Rectal smooth muscle tissue (tissue), 1 donor: ENCODE measurements around the gene SLIT1.

Experiments used
- H3K27ac ChIP-seq: one replicate; pipeline ENCODE4 v1.7.0; 2013; ENCODE audit warnings: low read depth, low read length, inconsistent platforms
- H3K27me3 ChIP-seq: one replicate; pipeline ENCODE4 v1.7.0; 2013; ENCODE audit warnings: low read length; ENCODE audit not compliant: control insufficient read depth, insufficient read depth
- H3K36me3 ChIP-seq: one replicate; pipeline ENCODE4 v1.7.0; 2013; ENCODE audit warnings: low read length; ENCODE audit not compliant: control insufficient read depth, insufficient read depth
- H3K4me1 ChIP-seq: one replicate; pipeline ENCODE4 v1.7.0; 2013; ENCODE audit warnings: low read length; ENCODE audit not compliant: control insufficient read depth, insufficient read depth
- H3K4me3 ChIP-seq: one replicate; pipeline ENCODE4 v1.7.0; 2013; ENCODE audit warnings: low read length
- H3K9ac ChIP-seq: one replicate; pipeline ENCODE4 v1.7.0; 2013; ENCODE audit warnings: low read length

Gene SLIT1

GRCh38 chr10:97142834-97143233 lies 42.9 kb downstream of the SLIT1 start:
- no peaks in the 10 kb centered on the region for H3K27me3 ChIP-seq
- no peaks in the 10 kb centered on the region for H3K36me3 ChIP-seq
- no peak overlapping the region for H3K4me3 ChIP-seq
- no peak overlapping the region for H3K27ac ChIP-seq
- H3K9ac ChIP-seq = no peak overlapping the region
- H3K4me1 ChIP-seq = no peaks in the 10 kb centered on the region

DNA sequence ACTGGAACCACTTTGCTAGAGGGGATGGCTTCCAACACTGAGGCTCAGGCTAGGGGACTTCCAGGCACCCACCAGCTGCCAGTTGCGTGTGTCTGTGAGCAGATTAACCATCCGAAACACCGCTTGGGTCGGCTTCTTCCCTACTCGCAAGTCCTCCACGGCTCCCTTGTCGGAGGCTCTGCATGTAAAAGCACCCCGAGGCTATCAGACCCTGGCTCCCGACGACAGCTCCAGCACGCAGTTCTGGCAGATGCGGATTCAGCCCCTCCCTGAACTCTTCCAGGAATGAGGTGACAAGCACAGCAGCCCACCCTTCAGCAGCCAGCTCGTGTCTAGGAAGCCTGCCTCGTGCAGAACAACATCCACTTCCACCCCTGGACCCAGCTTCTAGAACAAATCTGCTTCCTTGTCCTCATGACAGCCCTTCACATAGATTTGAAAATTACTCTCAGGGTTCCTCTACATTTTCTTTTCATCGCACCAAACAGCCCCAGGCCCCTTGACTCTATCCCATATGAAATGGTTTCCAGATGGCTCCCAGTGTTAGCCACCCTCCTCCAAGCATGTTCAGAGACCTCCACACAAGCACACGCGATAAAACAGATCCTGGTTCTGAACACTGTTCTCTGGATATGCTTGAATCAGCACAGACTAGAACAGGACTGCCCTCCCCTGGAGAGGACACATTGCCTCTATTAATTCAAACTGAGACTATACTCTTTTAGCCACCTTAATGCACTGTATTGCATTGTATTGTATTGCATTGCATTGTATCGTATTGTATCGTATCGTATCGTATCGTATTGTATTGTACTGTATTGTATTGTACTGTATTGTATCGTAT lies 44.6 kb downstream of the SLIT1 start:
- H3K4me3 ChIP-seq = no peak overlapping the region
- no peak overlapping the region for H3K27ac ChIP-seq
- H3K27me3 ChIP-seq = no peaks in the 10 kb centered on the region
- H3K9ac ChIP-seq = no peak overlapping the region
- no peaks in the 10 kb centered on the region for H3K4me1 ChIP-seq
- H3K36me3 ChIP-seq = no peaks in the 10 kb centered on the region

DNA sequence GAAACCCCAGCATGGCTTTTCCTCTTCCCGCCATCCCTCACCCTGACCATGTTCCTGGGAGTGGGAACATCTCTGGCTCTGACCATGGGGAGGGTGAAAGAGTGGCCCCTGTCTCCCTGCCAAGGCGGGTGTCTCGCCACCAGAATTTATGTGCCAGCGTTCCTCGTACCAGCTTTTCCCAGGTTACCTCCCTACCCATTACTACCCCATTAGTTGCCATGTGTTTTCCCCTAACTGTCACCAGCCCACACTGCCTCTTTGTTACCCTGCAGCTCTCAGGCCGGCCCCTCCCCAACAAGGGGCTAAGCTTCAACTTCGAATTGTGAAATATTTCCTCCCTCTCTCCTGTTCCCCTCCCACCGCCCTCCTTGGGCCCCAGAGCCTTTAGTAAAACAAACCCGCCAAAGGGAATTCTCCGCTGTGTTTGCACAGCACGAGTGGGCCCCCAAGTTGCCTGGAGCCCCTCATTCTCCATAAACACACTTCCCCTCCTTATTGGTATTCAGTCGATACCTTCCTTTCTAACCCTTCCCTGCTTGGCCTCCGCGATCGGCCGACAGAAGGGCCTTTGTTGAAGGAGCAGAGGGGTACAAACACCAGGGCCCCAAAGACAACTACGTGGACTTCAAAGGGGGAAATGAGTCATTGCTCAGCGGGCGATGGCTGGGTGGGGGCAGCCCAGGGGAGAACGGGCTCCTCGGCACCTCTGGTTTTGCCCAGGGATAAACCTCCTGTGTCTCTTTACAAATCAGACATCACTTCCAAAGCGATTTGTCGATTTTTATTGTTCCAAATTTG lies 45.5 kb downstream of the SLIT1 start:
- no peak overlapping the region for H3K27ac ChIP-seq
- H3K9ac ChIP-seq = no peak overlapping the region
- no peaks in the 10 kb centered on the region for H3K36me3 ChIP-seq
- no peak overlapping the region for H3K4me3 ChIP-seq
- no peaks in the 10 kb centered on the region for H3K27me3 ChIP-seq
- H3K4me1 ChIP-seq = no peaks in the 10 kb centered on the region

DNA sequence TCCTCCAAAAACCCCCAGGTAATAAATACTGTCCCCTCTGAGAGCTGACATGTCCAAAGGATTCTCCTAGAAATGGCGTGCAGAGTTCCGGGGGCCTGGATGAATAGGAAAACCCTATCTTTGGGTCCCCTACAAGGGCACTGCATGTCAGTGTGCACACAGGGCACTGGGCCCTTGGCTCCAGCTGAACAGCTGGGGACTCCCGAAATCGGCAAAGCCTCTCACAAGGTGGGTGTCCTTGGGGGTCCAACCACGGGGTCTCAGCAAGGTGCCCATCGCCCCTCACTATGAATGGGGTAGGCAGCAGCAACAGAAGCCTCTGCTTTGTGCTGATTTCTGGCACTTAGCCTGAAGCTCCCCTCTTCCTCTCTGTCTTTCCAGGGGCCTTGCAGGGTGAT lies 46.1 kb downstream of the SLIT1 start:
- no peaks in the 10 kb centered on the region for H3K4me1 ChIP-seq
- no peak overlapping the region for H3K9ac ChIP-seq
- H3K36me3 ChIP-seq = no peaks in the 10 kb centered on the region
- H3K27ac ChIP-seq = no peak overlapping the region
- no peak overlapping the region for H3K4me3 ChIP-seq
- no peaks in the 10 kb centered on the region for H3K27me3 ChIP-seq

DNA sequence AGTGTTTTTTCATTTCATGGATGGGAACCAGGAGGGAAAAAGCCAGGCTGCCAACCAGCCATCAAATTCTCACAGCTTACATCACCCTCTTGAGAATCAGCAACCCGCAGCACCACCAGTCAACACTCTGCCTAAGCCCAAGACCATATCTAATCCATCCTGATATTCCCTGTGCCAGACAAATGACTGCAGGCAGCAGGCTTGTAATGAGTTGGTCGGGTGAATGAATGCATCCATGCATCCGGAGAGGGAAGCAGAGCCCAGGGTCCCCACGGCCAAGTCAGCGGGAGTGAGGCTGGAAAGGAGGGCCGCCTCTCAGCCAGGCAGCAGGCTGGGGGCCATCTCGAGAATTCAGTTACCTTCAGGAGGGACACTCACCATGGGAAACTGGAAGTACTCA lies 46.9 kb downstream of the SLIT1 start:
- H3K27ac ChIP-seq = no peak overlapping the region
- no peak overlapping the region for H3K9ac ChIP-seq
- no peaks in the 10 kb centered on the region for H3K36me3 ChIP-seq

DNA sequence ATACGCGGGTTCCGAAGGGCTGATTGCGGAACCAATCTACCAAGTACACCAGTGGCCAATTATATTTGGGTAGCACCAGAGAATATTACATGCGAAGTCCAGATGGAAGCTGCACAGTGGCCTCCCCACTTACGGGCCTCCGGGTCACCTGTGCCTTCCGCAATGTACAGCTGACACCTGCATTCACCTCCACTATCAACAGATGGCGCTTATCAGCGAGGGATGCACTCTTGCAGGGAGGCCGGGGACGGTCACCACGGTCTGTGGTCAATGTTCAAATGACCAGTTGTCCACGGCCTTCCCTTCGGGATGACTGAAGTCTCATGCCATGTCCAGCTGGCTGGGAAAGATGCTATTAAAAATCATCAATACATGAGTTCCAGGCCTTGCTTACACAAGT lies 47.6 kb downstream of the SLIT1 start:
- H3K36me3 ChIP-seq = no peaks in the 10 kb centered on the region
- no peak overlapping the region for H3K4me3 ChIP-seq
- H3K9ac ChIP-seq = no peak overlapping the region
- H3K27ac ChIP-seq = no peak overlapping the region
- no peaks in the 10 kb centered on the region for H3K27me3 ChIP-seq
- H3K4me1 ChIP-seq = no peaks in the 10 kb centered on the region

More for the DNA sequence above, 46.9 kb downstream of the SLIT1 start:
- H3K27me3 ChIP-seq = no peaks in the 10 kb centered on the region
- H3K4me3 ChIP-seq = no peak overlapping the region
- no peaks in the 10 kb centered on the region for H3K4me1 ChIP-seq

- H3K9ac ChIP-seq = no peak overlapping the region
- H3K27ac ChIP-seq = no peak overlapping the region
- no peaks in the 10 kb centered on the region for H3K36me3 ChIP-seq
- H3K4me1 ChIP-seq = no peaks in the 10 kb centered on the region
- H3K27me3 ChIP-seq = no peaks in the 10 kb centered on the region
- no peak overlapping the region for H3K4me3 ChIP-seq
Observed at GRCh38 chr10:97136756-97137155, 49.0 kb downstream of the SLIT1 start.

DNA sequence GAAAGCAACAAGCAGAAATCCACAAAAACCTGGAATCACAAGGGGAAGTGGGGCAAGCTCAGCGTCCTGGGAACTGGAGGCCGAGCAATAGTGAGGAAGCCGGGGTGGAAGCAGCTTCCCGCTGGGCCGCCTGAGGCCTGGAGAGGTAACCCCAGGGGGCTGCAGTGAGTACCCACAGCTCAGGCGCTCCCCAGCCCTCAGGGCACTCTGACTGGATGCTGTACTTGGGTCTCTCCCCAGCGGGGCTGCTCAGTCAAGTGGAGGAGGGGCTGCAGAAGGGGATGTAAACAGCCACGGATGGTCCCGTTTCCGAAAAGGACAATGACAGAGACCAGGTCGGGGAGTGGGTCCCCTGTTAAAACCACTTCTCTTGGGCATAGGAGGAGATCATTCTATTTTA lies 50.3 kb downstream of the SLIT1 start:
- Histone ChIP-seq H3K9ac (no peak overlapping the region), H3K27ac (no peak overlapping the region), H3K27me3 (no peaks in the 10 kb centered on the region), H3K4me1 (no peaks in the 10 kb centered on the region), H3K4me3 (no peak overlapping the region), H3K36me3 (no peaks in the 10 kb centered on the region)

DNA sequence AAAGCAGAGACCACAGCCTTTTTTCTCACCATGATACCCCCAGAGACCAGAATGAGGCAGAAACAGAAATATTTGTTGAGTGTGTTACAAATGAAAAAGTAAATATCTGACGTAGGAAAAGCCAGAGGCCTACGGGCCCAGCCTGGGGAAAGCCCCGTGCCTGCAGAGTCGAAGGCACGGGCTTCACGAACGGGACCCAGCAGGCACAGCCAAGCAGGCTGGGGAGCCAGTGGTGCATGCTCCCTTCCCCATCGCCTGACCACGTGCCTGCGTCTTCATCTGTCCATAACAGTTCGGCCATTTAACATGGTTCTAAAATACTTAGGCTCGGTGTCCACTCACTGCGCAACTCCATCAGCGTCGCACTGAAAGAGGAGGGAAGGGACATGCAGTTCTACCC lies 50.8 kb downstream of the SLIT1 start:
- no peak overlapping the region for H3K27ac ChIP-seq
- H3K36me3 ChIP-seq = no peaks in the 10 kb centered on the region
- H3K4me3 ChIP-seq = no peak overlapping the region
- no peaks in the 10 kb centered on the region for H3K27me3 ChIP-seq
- H3K4me1 ChIP-seq = no peaks in the 10 kb centered on the region
- H3K9ac ChIP-seq = no peak overlapping the region

DNA sequence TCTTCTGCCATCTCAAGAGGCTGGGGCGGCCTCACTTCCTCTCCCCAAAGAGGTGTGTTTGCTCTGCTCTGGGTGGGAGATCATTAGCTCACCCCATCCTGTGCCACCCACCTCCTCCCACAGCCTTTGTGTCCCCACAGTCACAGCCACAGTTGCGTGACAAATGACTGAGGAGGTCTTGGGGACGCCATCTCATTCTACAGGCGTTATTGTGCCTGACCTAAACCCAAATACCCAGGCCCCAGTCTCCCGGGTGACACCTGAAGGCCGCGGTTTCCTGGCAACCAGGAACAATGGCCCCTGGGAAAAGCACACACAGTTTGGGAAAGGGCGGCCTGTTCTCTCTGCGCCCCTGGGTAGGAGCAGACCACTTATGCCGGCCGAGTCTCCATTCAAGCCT lies 51.6 kb downstream of the SLIT1 start:
- Histone ChIP-seq H3K27me3 (no peaks in the 10 kb centered on the region), H3K4me3 (no peak overlapping the region), H3K4me1 (no peaks in the 10 kb centered on the region), H3K27ac (no peak overlapping the region), H3K36me3 (no peaks in the 10 kb centered on the region), H3K9ac (no peak overlapping the region)

DNA sequence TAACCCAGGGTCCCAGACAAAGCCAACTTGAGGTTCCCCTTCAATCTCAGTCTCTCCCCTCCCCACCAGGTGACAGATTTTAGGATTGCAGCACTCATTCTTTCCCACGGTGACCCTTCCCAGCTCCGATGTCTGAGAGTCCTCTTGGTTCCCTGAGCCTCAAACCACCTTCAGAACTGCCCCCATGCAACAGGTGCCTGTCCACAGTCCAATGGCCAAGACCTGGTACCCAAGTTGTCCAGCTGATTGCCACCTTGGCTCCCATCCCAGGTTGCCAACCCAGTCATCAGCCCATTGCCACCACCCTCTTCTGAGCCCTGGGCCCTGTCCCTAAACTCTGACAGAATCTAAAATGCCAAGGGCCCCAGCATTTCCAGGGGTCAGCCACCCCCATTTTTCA lies 53.5 kb downstream of the SLIT1 start:
- Histone ChIP-seq H3K9ac (no peak overlapping the region), H3K4me3 (no peak overlapping the region), H3K36me3 (no peaks in the 10 kb centered on the region), H3K4me1 (no peaks in the 10 kb centered on the region), H3K27me3 (no peaks in the 10 kb centered on the region), H3K27ac (no peak overlapping the region)

DNA sequence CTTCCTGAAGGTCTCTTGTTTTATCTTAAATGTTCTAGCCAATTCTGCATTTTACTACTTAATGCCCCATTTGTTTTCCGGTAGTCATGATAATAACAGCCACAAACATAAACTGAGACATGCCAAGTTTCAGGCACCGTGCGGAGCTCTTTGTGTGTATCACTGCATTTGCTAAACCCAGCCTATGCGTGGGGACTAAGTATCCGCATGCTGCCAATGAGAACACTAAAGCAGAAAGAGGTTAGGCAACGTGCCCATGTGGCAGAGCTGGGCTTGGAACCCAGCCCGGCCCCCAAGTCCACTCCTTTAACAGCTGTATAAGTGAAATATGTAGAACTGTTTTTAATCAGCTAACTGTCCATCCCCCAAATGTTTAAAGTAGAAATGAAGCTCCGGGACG lies 54.1 kb downstream of the SLIT1 start:
- H3K27me3 ChIP-seq = no peaks in the 10 kb centered on the region

More for the DNA sequence above, 54.1 kb downstream of the SLIT1 start:
- Histone ChIP-seq H3K4me1 (no peaks in the 10 kb centered on the region), H3K9ac (no peak overlapping the region), H3K36me3 (no peaks in the 10 kb centered on the region), H3K4me3 (no peak overlapping the region), H3K27ac (no peak overlapping the region)
